Astrocyte of the spinal cord (primary cell): ENCODE results near the gene HIVEP3.
A peak's percentile ranks its signal among the peaks of the same experiment; 100 is the strongest.

ENCODE experiments used
- DNase-seq: peaks from one replicate; pipeline ENCODE4 v3.0.0; 2011; ENCODE audit warnings: low read depth, low spot score
- H3K4me3 ChIP-seq: 2 replicates; pipeline ENCODE4 v1.5.1; 2011; ENCODE audit warnings: low read depth, mild to moderate bottlenecking, low read length, moderate library complexity
- in situ Hi-C: cut with HindIII; loops from 2 replicates; pipeline ENCODE4 v1.10.0; 2017; ENCODE audit warnings: low sequenced_read_pairs
- TF ChIP-seq, protein P1 (sequence below): IDR thresholded peaks from 2 replicates; pipeline ENCODE4 v1.5.1; 2012; ENCODE audit warnings: low read depth, mild to moderate bottlenecking, low read length, inconsistent platforms

Gene HIVEP3

DNA sequence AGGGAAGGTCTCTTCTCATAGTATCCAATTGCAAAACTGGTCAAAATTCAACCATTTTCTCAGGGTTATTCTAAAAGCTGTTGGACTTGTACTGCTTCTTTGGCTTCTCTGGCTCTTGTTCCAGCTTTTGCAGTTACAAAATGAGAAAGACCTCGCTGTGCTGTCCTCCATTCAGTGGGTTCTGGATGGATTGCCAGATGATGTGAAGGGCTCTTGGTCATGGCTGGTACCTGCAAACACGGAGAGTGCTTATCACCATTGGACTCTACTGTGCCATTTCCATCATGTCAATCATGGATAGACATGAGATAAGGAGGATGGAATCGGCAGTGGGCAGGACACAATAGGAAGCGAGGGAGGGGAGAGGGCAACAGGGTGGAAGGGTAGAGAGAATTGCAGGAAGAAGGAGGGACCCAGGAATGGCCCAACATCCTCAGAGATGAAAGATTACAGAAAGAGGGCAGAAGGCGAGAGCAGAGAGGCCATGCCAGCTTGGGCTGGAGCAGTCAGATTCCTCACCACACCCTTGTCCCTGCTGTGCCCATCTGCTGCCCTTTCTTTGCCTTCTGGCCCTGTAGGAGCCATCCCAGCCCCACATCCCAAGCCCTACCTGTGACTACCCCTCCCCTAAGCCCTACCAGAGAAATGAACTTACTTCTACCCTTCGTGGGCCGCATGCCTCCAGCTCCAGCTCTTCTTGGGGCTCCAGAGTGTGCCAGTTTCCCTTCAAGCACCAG is 70.3 kb downstream of the HIVEP3 start:
- in situ Hi-C loops, result no loop called here
- TF ChIP-seq, protein P1, sequence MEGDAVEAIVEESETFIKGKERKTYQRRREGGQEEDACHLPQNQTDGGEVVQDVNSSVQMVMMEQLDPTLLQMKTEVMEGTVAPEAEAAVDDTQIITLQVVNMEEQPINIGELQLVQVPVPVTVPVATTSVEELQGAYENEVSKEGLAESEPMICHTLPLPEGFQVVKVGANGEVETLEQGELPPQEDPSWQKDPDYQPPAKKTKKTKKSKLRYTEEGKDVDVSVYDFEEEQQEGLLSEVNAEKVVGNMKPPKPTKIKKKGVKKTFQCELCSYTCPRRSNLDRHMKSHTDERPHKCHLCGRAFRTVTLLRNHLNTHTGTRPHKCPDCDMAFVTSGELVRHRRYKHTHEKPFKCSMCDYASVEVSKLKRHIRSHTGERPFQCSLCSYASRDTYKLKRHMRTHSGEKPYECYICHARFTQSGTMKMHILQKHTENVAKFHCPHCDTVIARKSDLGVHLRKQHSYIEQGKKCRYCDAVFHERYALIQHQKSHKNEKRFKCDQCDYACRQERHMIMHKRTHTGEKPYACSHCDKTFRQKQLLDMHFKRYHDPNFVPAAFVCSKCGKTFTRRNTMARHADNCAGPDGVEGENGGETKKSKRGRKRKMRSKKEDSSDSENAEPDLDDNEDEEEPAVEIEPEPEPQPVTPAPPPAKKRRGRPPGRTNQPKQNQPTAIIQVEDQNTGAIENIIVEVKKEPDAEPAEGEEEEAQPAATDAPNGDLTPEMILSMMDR, result no peak
- DNase-seq, result no peak
- no peak overlapping the region for H3K4me3 ChIP-seq

DNA sequence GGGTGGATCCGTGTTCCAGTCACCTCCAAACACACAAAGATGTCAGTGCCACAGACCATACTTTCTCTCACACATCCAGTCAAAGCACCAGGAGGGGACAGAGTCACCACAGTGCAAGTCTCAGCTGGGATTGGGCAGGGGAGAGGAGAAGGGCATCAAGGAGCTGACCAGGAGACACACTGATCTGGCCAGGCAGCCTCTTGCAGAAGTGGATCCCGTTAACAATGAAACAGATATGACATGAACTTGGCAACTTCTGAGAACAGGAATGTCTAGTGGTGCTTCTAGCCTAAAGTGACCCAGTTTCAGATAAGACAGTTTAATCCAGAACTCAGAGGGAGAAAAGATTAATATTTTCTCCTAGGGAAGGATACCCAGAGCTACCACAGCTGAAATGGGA is 71.0 kb downstream of the HIVEP3 start:
- no peak for DNase-seq
- no peak overlapping the region for H3K4me3 ChIP-seq
- TF ChIP-seq, protein P1, result no peak
- in situ Hi-C loops, result no loop called here

DNA sequence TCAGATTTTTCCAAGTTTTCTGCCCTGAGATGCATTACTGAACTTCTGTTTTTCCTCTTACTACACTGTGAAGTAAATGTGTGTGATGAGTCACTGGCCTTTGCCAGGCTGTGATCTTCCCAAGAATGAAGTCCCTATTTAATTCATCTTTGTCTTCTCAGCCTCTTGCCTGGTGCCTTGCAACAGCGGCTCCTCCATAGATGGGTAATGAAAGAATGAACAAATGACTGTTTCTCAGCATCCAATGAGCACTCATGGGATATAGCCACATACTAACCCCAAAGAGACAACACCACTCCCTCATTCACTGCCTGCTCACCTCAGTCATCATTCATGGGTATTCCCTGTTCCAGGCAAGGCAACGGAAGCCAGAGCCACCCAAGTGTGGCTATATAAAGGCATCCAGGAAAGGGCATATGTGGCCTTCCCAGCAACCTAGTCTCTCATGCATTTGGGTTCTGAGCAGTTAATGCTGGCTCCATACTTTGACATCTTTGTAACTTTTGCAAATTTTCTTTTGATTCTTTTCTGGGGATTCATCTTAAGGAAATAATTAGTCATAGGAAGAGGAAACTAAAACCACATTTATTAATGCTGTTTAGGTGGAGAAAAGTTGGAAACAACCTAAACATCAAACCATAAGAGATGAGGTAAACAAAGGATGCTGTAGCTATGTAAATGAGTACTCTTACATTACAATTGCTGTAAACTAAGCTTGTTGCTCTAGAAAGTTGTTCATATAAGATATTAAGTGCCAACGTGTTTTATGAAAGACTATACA is 71.9 kb downstream of the HIVEP3 start:
- DNase-seq, result peak; percentile 47
- in situ Hi-C loops, result no loop called here
- TF ChIP-seq, protein P1, result no peak
- no peak overlapping the region for H3K4me3 ChIP-seq

DNA sequence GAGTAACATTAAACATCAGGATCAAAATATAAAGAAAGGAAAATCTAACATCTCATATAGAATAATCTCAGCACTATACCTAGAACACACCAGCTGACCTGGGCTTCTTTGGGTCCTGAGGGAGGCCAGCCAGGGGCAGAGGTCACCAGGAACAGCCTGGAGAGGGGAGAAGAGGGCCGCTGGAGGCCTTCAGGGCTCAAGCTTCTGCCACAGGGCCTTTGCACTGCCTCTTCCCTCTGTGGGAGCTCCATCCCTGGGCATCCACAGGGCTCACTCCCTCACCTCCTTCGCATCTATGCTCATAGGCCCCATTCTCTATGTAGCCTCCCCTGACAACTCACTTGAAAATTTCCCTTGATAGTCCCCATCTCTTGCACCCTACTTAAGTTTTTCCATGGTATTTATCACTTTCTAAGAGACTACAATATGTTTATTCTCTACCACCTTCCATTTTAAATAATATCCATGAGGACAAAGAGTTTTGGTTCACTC is 73.9 kb downstream of the HIVEP3 start:
- no peak for DNase-seq
- in situ Hi-C loops, result no loop called here
- TF ChIP-seq, protein P1, result no peak
- H3K4me3 ChIP-seq, result no peak overlapping the region

DNA sequence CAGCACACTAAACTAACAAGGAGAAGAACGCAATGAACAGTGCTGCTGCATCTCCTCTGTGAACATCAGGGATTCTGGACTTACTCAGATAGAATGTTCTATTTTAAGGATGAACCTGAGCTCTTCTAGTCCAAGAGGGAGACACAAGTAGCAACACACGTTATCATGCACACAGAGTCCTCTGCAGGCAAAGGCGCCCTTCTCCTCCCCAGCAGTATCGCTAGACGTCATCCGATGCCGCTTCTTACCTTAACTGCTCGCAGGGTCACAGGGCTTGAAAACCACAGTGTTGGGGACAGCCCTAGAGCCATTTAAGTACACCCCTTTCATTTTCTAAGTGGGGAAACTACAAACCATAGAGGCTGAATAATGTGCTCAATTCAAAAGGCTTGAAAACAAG is 74.5 kb downstream of the HIVEP3 start:
- DNase-seq, result no peak
- TF ChIP-seq, protein P1, result no peak
- H3K4me3 ChIP-seq, result no peak overlapping the region
- in situ Hi-C loops, result no loop called here

DNA sequence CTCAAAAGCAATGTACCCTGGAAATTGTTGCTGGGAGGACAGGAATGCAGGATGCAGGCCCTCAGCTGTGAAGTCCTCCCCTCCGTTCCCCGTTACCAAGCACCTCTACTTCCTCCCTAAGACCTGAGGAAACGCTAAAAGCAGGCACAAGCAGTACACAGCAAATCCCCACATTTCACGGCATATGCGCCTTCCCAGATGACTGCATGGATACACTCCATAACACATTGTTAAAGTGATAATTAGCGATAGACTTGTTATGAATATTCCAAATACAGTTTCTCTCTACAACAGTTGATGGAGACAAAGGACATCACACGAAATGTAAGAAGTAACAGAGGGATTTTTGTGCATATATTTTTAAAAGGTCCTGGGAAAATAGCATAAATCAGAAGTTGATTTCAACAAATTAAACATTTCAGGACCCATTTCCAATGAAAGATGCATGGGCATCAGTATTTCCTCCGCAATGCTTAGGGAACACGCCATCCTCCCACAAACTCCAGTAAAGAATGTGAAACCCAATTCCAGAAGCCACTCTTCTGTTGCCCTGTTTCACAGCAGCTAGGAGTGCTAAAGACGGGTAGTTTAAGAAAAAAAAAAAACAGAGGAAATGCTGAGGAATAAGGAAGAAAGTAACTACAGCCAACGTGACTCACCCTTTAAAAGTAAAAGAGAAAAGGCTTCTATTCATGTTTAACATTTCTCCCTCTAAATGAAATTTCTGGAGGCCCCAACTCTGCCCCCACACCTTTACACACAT is 75.5 kb downstream of the HIVEP3 start:
- TF ChIP-seq, protein P1, result peak; percentile 2
- no peak overlapping the region for H3K4me3 ChIP-seq
- peak; percentile 82 for DNase-seq
- in situ Hi-C loops, result no loop called here
